ENCODE data around the gene RBM23.
"Not testable (repeated sequence)": the region's sequence is repeated elsewhere in the genome, so short reads cannot be mapped to it uniquely, and the experiment has no call there.

Gene RBM23

GRCh38 chr14:22919601-22919921, 612 bp upstream of the RBM23 start:
- WGBS, 2 experiments, result 22 to 25% methylated on average over 10 of the region's 10 CpGs
- H3K36me3 ChIP-seq (ENCODE audit: control insufficient read depth, insufficient read depth, low read length), result peaks cover 36% of the 10 kb centered on the region
- peak overlapping the region; percentile 61 for H3K27ac ChIP-seq (ENCODE audit: insufficient read depth, low read depth, low read length, poor library complexity, severe bottlenecking)
- H3K27me3 ChIP-seq (ENCODE audit: control insufficient read depth, insufficient read depth, low read length, poor library complexity, severe bottlenecking), result no peaks in the 10 kb centered on the region
- peak overlapping the region; percentile 31 for H3K4me3 ChIP-seq (ENCODE audit: insufficient read depth, low read depth, low read length)
- peaks cover 8% of the 10 kb centered on the region for H3K4me1 ChIP-seq (ENCODE audit: control insufficient read depth, insufficient read depth, low read length)
- no peaks in the 10 kb centered on the region for H3K9me3 ChIP-seq (ENCODE audit: control insufficient read depth, low read length)

- peaks cover 10% of the 10 kb centered on the region for H3K36me3 ChIP-seq (ENCODE audit: control insufficient read depth, insufficient read depth, low read length)
- H3K9me3 ChIP-seq (ENCODE audit: control insufficient read depth, low read length), result no peaks in the 10 kb centered on the region
- H3K4me3 ChIP-seq (ENCODE audit: insufficient read depth, low read depth, low read length), result no peak overlapping the region
- 92 to 93% methylated on average over 8 of the region's 8 CpGs for WGBS, 2 experiments
- no peaks in the 10 kb centered on the region for H3K27me3 ChIP-seq (ENCODE audit: control insufficient read depth, insufficient read depth, low read length, poor library complexity, severe bottlenecking)
- H3K4me1 ChIP-seq (ENCODE audit: control insufficient read depth, insufficient read depth, low read length), result peaks cover 8% of the 10 kb centered on the region
- no peak overlapping the region for H3K27ac ChIP-seq (ENCODE audit: insufficient read depth, low read depth, low read length, poor library complexity, severe bottlenecking)
Measured at GRCh38 chr14:22915886-22916521, 2.9 kb downstream of the RBM23 start.

- H3K9me3 ChIP-seq (ENCODE audit: control insufficient read depth, low read length); H3K27ac ChIP-seq (ENCODE audit: insufficient read depth, low read depth, low read length, poor library complexity, severe bottlenecking); H3K4me3 ChIP-seq (ENCODE audit: insufficient read depth, low read depth, low read length); H3K4me1 ChIP-seq (ENCODE audit: control insufficient read depth, insufficient read depth, low read length); H3K27me3 ChIP-seq (ENCODE audit: control insufficient read depth, insufficient read depth, low read length, poor library complexity, severe bottlenecking); H3K36me3 ChIP-seq (ENCODE audit: control insufficient read depth, insufficient read depth, low read length): not testable (repeated sequence)
- 94 to 96% methylated on average over 4 of the region's 4 CpGs for WGBS, 2 experiments
Measured at GRCh38 chr14:22914836-22915235, 4.1 kb downstream of the RBM23 start.

DNA sequence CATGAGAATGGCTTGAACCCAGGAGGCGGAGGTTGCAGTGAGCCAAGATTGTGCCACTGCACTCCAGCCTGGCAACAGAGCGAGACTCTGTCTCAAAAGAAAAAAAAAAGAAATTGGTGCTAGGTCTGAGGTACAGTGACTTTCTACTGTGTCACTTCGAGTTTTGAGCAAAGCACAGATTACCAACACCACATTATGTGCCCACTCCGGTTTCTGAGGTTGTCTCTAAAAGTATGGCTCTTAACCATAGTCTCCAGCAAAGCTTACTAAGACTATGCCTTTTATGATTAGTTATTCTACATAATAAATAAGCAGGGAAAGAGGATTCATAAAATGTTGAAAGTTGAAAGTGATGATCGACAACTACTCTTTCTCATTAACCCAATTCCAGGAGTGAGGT, 8.0 kb downstream of the RBM23 start:
- no peaks in the 10 kb centered on the region for H3K27me3 ChIP-seq (ENCODE audit: control insufficient read depth, insufficient read depth, low read length, poor library complexity, severe bottlenecking)
- no peaks in the 10 kb centered on the region for H3K4me1 ChIP-seq (ENCODE audit: control insufficient read depth, insufficient read depth, low read length)
- no peak overlapping the region for H3K27ac ChIP-seq (ENCODE audit: insufficient read depth, low read depth, low read length, poor library complexity, severe bottlenecking)
- WGBS, 2 experiments, result 95 to 96% methylated on average over 4 to 5 of the region's 5 CpGs
- H3K36me3 ChIP-seq (ENCODE audit: control insufficient read depth, insufficient read depth, low read length), result peaks cover 26% of the 10 kb centered on the region
- H3K4me3 ChIP-seq (ENCODE audit: insufficient read depth, low read depth, low read length), result no peak overlapping the region
- no peaks in the 10 kb centered on the region for H3K9me3 ChIP-seq (ENCODE audit: control insufficient read depth, low read length)

- H3K4me3 ChIP-seq (ENCODE audit: insufficient read depth, low read depth, low read length), result no peak overlapping the region
- H3K4me1 ChIP-seq (ENCODE audit: control insufficient read depth, insufficient read depth, low read length), result no peaks in the 10 kb centered on the region
- H3K36me3 ChIP-seq (ENCODE audit: control insufficient read depth, insufficient read depth, low read length), result peaks cover 49% of the 10 kb centered on the region
- 90 to 93% methylated on average over 8 of the region's 8 CpGs for WGBS, 2 experiments
- no peak overlapping the region for H3K27ac ChIP-seq (ENCODE audit: insufficient read depth, low read depth, low read length, poor library complexity, severe bottlenecking)
- H3K27me3 ChIP-seq (ENCODE audit: control insufficient read depth, insufficient read depth, low read length, poor library complexity, severe bottlenecking), result no peaks in the 10 kb centered on the region
- H3K9me3 ChIP-seq (ENCODE audit: control insufficient read depth, low read length), result no peaks in the 10 kb centered on the region
Measured at GRCh38 chr14:22908601-22909000, 10.3 kb downstream of the RBM23 start.

DNA sequence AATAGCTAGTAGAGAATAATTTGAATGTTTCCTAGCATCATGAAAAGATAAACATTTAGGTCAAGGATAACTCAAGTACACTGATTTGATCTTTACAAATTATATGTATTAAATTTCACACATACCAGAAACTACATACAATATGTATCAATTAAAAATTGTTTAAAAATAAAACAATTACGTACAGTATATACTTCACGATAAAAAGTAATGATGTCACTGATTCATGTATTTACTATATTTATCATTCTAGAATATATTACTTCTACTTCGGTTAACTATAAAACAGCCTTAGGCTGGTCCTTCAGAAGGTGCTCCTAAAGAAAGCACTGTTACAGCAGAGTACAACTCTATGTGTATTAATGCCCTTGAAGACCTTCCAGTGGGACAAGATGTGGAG, 11.5 kb downstream of the RBM23 start:
- Histone ChIP-seq H3K27me3 (ENCODE audit: control insufficient read depth, insufficient read depth, low read length, poor library complexity, severe bottlenecking) (no peaks in the 10 kb centered on the region), H3K4me3 (ENCODE audit: insufficient read depth, low read depth, low read length) (no peak overlapping the region), H3K27ac (ENCODE audit: insufficient read depth, low read depth, low read length, poor library complexity, severe bottlenecking) (no peak overlapping the region), H3K9me3 (ENCODE audit: control insufficient read depth, low read length) (no peaks in the 10 kb centered on the region), H3K4me1 (ENCODE audit: control insufficient read depth, insufficient read depth, low read length) (no peaks in the 10 kb centered on the region), H3K36me3 (ENCODE audit: control insufficient read depth, insufficient read depth, low read length) (peaks cover 57% of the 10 kb centered on the region)
- WGBS, 2 experiments, result 88 to 100% methylated on average over 1 of the region's 3 CpGs

DNA sequence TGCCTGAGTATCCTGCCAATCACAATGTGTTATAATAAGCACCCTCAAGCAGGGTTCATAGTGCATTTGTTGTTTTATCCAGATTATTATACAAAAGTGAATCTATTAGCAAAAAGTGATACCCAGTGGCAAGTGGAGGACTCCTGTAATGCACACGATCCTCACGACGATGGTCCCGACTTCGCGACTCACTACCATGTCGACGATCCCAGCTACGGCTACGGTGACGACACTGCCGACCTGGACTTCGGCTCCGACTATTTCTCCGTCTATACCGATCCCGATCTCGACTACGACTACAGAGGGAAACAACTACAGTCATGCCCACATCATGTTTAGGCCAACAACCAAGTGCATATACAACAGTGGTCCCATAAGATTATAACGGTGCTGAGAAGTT, 12.9 kb downstream of the RBM23 start:
- WGBS, 2 experiments, result 96% methylated on average over 20 of the region's 20 CpGs
- no peaks in the 10 kb centered on the region for H3K27me3 ChIP-seq (ENCODE audit: control insufficient read depth, insufficient read depth, low read length, poor library complexity, severe bottlenecking)

GRCh38 chr14:22905627-22906026, 13.3 kb downstream of the RBM23 start:
- no peaks in the 10 kb centered on the region for H3K4me1 ChIP-seq (ENCODE audit: control insufficient read depth, insufficient read depth, low read length)
- no peak overlapping the region for H3K4me3 ChIP-seq (ENCODE audit: insufficient read depth, low read depth, low read length)
- no peak overlapping the region for H3K27ac ChIP-seq (ENCODE audit: insufficient read depth, low read depth, low read length, poor library complexity, severe bottlenecking)
- WGBS, 2 experiments, result 93 to 96% methylated on average over 4 of the region's 4 CpGs
- H3K36me3 ChIP-seq (ENCODE audit: control insufficient read depth, insufficient read depth, low read length), result peaks cover 75% of the 10 kb centered on the region
- H3K9me3 ChIP-seq (ENCODE audit: control insufficient read depth, low read length), result no peaks in the 10 kb centered on the region
- H3K27me3 ChIP-seq (ENCODE audit: control insufficient read depth, insufficient read depth, low read length, poor library complexity, severe bottlenecking), result no peaks in the 10 kb centered on the region

More for the DNA sequence above, 12.9 kb downstream of the RBM23 start:
- Histone ChIP-seq H3K36me3 (ENCODE audit: control insufficient read depth, insufficient read depth, low read length) (peaks cover 70% of the 10 kb centered on the region), H3K4me1 (ENCODE audit: control insufficient read depth, insufficient read depth, low read length) (no peaks in the 10 kb centered on the region), H3K27ac (ENCODE audit: insufficient read depth, low read depth, low read length, poor library complexity, severe bottlenecking) (no peak overlapping the region), H3K9me3 (ENCODE audit: control insufficient read depth, low read length) (no peaks in the 10 kb centered on the region), H3K4me3 (ENCODE audit: insufficient read depth, low read depth, low read length) (no peak overlapping the region)

- H3K36me3 ChIP-seq (ENCODE audit: control insufficient read depth, insufficient read depth, low read length), result peaks cover 64% of the 10 kb centered on the region
- WGBS, 2 experiments, result 95 to 97% methylated on average over 2 of the region's 2 CpGs
Measured at GRCh38 chr14:22903742-22904087, 15.2 kb downstream of the RBM23 start.

GRCh38 chr14:22901799-22902198, 17.1 kb downstream of the RBM23 start:
- WGBS, 2 experiments, result 96% methylated on average over 7 of the region's 7 CpGs
- no peak overlapping the region for H3K4me3 ChIP-seq (ENCODE audit: insufficient read depth, low read depth, low read length)
- no peak overlapping the region for H3K27ac ChIP-seq (ENCODE audit: insufficient read depth, low read depth, low read length, poor library complexity, severe bottlenecking)
- no peaks in the 10 kb centered on the region for H3K27me3 ChIP-seq (ENCODE audit: control insufficient read depth, insufficient read depth, low read length, poor library complexity, severe bottlenecking)
- peaks cover 55% of the 10 kb centered on the region for H3K36me3 ChIP-seq (ENCODE audit: control insufficient read depth, insufficient read depth, low read length)
- H3K9me3 ChIP-seq (ENCODE audit: control insufficient read depth, low read length), result no peaks in the 10 kb centered on the region
- H3K4me1 ChIP-seq (ENCODE audit: control insufficient read depth, insufficient read depth, low read length), result no peaks in the 10 kb centered on the region

More at GRCh38 chr14:22903742-22904087, 15.2 kb downstream of the RBM23 start:
- Histone ChIP-seq H3K4me3 (ENCODE audit: insufficient read depth, low read depth, low read length) (no peak overlapping the region), H3K9me3 (ENCODE audit: control insufficient read depth, low read length) (no peaks in the 10 kb centered on the region), H3K4me1 (ENCODE audit: control insufficient read depth, insufficient read depth, low read length) (no peaks in the 10 kb centered on the region), H3K27ac (ENCODE audit: insufficient read depth, low read depth, low read length, poor library complexity, severe bottlenecking) (no peak overlapping the region), H3K27me3 (ENCODE audit: control insufficient read depth, insufficient read depth, low read length, poor library complexity, severe bottlenecking) (no peaks in the 10 kb centered on the region)

Data from ectodermal cell (in vitro differentiated cells).